ENCODE measurements around the gene TAF11L6.
"Not testable (repeated sequence)": the region's sequence is repeated elsewhere in the genome, so short reads cannot be mapped to it uniquely, and the experiment has no call there.

DNA sequence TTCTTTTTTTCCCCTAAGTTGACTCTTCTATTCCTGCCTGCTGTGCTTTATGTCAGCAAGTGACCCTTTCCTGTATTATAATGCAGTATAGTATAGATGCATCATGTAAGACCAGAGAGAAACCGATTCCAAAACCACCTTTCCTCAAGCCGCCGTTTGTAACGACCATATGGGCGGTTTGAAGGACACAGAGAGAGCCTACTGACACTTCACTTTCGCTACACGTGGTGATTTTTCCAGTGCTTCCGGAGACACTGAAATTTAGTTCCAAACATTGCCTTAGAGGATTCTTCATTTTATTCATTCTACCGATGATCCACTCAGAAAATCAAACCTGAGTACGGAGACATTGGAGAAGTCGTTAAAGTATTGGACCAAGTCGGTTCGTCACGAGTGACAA, 9.0 kb upstream of the TAF11L6 start:
- TF ChIP-seq, protein P1, sequence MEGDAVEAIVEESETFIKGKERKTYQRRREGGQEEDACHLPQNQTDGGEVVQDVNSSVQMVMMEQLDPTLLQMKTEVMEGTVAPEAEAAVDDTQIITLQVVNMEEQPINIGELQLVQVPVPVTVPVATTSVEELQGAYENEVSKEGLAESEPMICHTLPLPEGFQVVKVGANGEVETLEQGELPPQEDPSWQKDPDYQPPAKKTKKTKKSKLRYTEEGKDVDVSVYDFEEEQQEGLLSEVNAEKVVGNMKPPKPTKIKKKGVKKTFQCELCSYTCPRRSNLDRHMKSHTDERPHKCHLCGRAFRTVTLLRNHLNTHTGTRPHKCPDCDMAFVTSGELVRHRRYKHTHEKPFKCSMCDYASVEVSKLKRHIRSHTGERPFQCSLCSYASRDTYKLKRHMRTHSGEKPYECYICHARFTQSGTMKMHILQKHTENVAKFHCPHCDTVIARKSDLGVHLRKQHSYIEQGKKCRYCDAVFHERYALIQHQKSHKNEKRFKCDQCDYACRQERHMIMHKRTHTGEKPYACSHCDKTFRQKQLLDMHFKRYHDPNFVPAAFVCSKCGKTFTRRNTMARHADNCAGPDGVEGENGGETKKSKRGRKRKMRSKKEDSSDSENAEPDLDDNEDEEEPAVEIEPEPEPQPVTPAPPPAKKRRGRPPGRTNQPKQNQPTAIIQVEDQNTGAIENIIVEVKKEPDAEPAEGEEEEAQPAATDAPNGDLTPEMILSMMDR (conservative IDR thresholded peaks at IDR 0.05; ENCODE audit: low read depth, low read length): not testable (repeated sequence)
- not testable (repeated sequence) for TF ChIP-seq EZH2phosphoT487 (IDR thresholded peaks at IDR 0.05; ENCODE audit: borderline replicate concordance, low read length)
